Measurements from ENCODE around the gene ABCC6. TPM values are rescaled to one million over a fixed set of nuclear protein-coding genes. Genes with fewer than 3 reads are reported as not detected.

Gene ABCC6
- total RNA-seq, 1 experiment from 2014 or later: 0.73 TPM

GRCh38 chr16:16176328-16176727 lies 47.0 kb downstream of the ABCC6 start:
- Histone ChIP-seq H3K9ac (ENCODE audit: low read length) (no peak overlapping the region), H2AFZ (ENCODE audit: low read length) (no peak overlapping the region), H3K4me3 (ENCODE audit: low read length) (no peak overlapping the region), H3K9me2 (replicated peaks; ENCODE audit: low read length) (no peaks in the 10 kb centered on the region), H3K27ac (ENCODE audit: low read length) (no peak overlapping the region), H3K4me1 (ENCODE audit: insufficient read depth, low read length) (no peaks in the 10 kb centered on the region), H3F3A (ENCODE audit: low read length, unreplicated experiment) (no peaks in the 10 kb centered on the region), H3K36me3 (ENCODE audit: low read depth, low read length) (no peaks in the 10 kb centered on the region), H3K79me2 (ENCODE audit: low read length) (no peaks in the 10 kb centered on the region), H3K27me3 (ENCODE audit: low read length) (no peaks in the 10 kb centered on the region), H3K9me3 (ENCODE audit: low read length) (no peaks in the 10 kb centered on the region), H4K20me1 (ENCODE audit: low read length) (no peaks in the 10 kb centered on the region), H3K4me2 (ENCODE audit: low read length) (no peak overlapping the region)
- CTCF ChIA-PET: no interaction called here
- DNase-seq: no peak
- no peak for ATAC-seq
- TF ChIP-seq EZH2 (IDR thresholded peaks at IDR 0.05; ENCODE audit: low read length, unreplicated experiment): no peak
- no peak for TF ChIP-seq CTCF (conservative IDR thresholded peaks at IDR 0.05; ENCODE audit: low read depth, low read length)
- no peak for TF ChIP-seq EZH2phosphoT487 (IDR thresholded peaks at IDR 0.05; ENCODE audit: borderline replicate concordance, low read length)
- intact Hi-C loops (cut with micrococcal nuclease): no loop called here
- no TSS peak for BruUV-seq (replicated peaks)
- POLR2A ChIA-PET (ENCODE audit: unreplicated experiment): no interaction called here

DNA sequence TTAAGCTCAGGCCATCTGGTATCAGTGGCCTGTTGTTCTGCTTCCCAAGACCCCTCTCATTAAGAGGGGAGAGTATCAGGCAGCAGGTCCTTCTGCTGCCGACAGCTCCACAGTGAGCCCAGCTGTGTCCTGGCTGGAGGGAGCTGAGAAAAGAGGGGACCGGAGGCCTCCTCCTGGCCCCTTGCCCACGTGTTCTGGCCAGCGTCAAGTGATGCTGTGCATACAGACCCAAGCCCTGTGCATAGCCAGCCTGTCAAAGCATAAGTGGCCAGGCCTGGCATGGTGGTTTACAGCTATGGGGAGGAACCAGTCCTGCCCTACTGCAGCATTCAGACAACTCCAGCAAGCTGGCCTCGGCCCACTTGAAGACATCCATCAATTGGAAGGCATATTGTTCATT lies 48.0 kb downstream of the ABCC6 start:
- Histone ChIP-seq H3K4me1 (ENCODE audit: insufficient read depth, low read length) (no peaks in the 10 kb centered on the region), H3K79me2 (ENCODE audit: low read length) (no peaks in the 10 kb centered on the region), H3K36me3 (ENCODE audit: low read depth, low read length) (no peaks in the 10 kb centered on the region), H4K20me1 (ENCODE audit: low read length) (no peaks in the 10 kb centered on the region), H3K27ac (ENCODE audit: low read length) (no peak overlapping the region), H3K4me3 (ENCODE audit: low read length) (no peak overlapping the region), H3K9me2 (replicated peaks; ENCODE audit: low read length) (no peaks in the 10 kb centered on the region), H3F3A (ENCODE audit: low read length, unreplicated experiment) (no peaks in the 10 kb centered on the region), H3K9ac (ENCODE audit: low read length) (no peak overlapping the region), H3K4me2 (ENCODE audit: low read length) (no peak overlapping the region), H2AFZ (ENCODE audit: low read length) (no peak overlapping the region), H3K27me3 (ENCODE audit: low read length) (no peaks in the 10 kb centered on the region), H3K9me3 (ENCODE audit: low read length) (no peaks in the 10 kb centered on the region)
- intact Hi-C loops (cut with micrococcal nuclease): no loop called here
- DNase-seq: no peak
- CTCF ChIA-PET: no interaction called here
- POLR2A ChIA-PET (ENCODE audit: unreplicated experiment): no interaction called here
- BruUV-seq (replicated peaks): no TSS peak
- TF ChIP-seq EZH2 (IDR thresholded peaks at IDR 0.05; ENCODE audit: low read length, unreplicated experiment) (no peak), CTCF (conservative IDR thresholded peaks at IDR 0.05; ENCODE audit: low read depth, low read length) (no peak), EZH2phosphoT487 (IDR thresholded peaks at IDR 0.05; ENCODE audit: borderline replicate concordance, low read length) (no peak)
- ATAC-seq: no peak

DNA sequence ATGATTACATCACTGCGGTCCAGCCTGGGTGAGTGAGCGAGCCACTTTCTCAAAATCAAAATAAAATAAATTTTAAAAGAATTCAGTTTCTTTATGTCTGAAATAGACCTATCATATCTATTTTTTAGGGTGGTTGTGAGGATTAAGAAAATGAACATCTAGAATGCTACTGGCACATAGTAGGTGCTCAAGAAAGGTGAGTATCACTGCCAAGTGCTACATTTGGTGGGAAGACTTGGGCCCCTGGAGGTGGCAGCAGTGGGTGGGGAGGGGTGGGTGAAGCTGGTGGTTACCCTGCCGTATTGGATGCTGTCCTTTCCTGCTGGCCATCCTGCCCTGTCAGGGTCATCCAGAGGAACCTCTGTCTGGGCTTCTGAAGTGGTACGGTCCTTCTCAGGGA lies 50.3 kb downstream of the ABCC6 start:
- no peaks in the 10 kb centered on the region for H3K4me1 ChIP-seq (ENCODE audit: insufficient read depth, low read length)
- H2AFZ ChIP-seq (ENCODE audit: low read length): no peak overlapping the region
- intact Hi-C loops (cut with micrococcal nuclease): no loop called here
- no TSS peak for BruUV-seq (replicated peaks)
- TF ChIP-seq EZH2phosphoT487 (IDR thresholded peaks at IDR 0.05; ENCODE audit: borderline replicate concordance, low read length) (no peak), CTCF (conservative IDR thresholded peaks at IDR 0.05; ENCODE audit: low read depth, low read length) (no peak), EZH2 (IDR thresholded peaks at IDR 0.05; ENCODE audit: low read length, unreplicated experiment) (no peak)
- H3K9ac ChIP-seq (ENCODE audit: low read length): no peak overlapping the region
- no peak for ATAC-seq
- no peaks in the 10 kb centered on the region for H3K36me3 ChIP-seq (ENCODE audit: low read depth, low read length)
- ChIA-PET POLR2A (ENCODE audit: unreplicated experiment) (no interaction called here), CTCF (no interaction called here)
- H3K9me2 ChIP-seq (replicated peaks; ENCODE audit: low read length): no peaks in the 10 kb centered on the region
- H3K27me3 ChIP-seq (ENCODE audit: low read length): no peaks in the 10 kb centered on the region
- H3K27ac ChIP-seq (ENCODE audit: low read length): no peak overlapping the region
- H3K79me2 ChIP-seq (ENCODE audit: low read length): no peaks in the 10 kb centered on the region
- no peaks in the 10 kb centered on the region for H3K9me3 ChIP-seq (ENCODE audit: low read length)
- no peak overlapping the region for H3K4me2 ChIP-seq (ENCODE audit: low read length)
- no peaks in the 10 kb centered on the region for H4K20me1 ChIP-seq (ENCODE audit: low read length)
- no peak overlapping the region for H3K4me3 ChIP-seq (ENCODE audit: low read length)
- no peak for DNase-seq
- no peaks in the 10 kb centered on the region for H3F3A ChIP-seq (ENCODE audit: low read length, unreplicated experiment)

All from PC-3 (cell line).